GM18526 (cell line): ENCODE results near the gene CLEC18A.
"Not testable (repeated sequence)": the region's sequence is repeated elsewhere in the genome, so short reads cannot be mapped to it uniquely, and the experiment has no call there.

Experiments used
- POLR2A ChIP-seq: IDR thresholded peaks from 3 replicates; pipeline ENCODE4 v1.6.1; 2011; ENCODE audit not compliant: insufficient read length; ENCODE audit errors: extremely low read depth

The CLEC18A gene

DNA sequence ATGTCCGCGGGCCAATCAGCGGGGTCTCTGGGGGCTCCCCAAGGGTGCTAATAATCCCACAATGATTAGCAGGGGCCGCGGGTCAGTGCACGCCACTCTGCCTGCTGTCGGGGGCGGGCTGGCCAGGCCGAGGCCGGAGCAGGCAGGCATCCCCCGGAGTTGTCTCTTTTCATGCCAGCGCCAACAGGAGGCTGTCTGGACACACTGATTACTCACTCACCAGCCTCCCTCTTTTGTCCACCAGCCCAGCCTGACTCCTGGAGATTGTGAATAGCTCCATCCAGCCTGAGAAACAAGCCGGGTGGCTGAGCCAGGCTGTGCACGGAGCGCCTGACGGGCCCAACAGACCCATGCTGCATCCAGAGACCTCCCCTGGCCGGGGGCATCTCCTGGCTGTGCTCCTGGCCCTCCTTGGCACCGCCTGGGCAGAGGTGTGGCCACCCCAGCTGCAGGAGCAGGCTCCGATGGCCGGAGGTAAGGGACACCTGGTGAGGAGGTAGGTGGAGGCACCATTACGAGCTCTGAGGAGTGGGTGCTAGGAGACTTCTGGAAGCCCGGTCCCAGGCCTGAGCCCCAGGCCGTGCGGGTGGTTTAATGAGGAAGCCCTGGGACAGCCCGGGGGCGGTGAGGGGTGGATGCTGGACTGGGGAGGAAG lies at the start of gene CLEC18A:
CLEC18A (plus strand) TSS at position 318 of the 655 bp plus-strand sequence; CDS start at position 351, 33 bp downstream.
- TF ChIP-seq POLR2A, result not testable (repeated sequence)

DNA sequence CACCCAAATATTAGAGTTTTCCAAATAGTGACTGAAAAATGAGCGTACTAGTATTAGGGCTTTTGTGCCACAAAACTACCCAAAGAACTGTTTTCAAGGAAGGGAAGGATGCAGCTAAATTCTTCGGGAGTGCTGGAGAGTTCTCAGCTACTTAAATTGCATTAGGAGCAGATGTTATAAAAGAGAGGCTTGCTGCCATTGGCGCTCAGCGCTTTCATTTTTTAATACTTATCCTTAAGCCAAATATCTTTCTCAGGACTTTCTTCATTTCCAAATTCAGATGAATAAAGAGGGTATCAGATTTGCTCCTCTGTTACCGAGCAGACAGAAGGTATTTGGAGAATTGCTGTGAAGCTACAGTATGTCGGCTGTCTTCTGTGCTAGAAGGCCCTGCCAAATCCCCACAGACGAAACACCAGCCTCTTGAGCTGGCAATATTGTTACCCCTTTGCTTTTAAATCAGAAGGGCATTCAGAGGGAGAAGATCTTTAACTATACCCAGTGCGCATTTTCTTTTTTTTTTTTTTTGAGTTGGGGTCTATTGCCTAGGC lies 47.2 kb upstream of the CLEC18A start:
- no peak for TF ChIP-seq POLR2A

DNA sequence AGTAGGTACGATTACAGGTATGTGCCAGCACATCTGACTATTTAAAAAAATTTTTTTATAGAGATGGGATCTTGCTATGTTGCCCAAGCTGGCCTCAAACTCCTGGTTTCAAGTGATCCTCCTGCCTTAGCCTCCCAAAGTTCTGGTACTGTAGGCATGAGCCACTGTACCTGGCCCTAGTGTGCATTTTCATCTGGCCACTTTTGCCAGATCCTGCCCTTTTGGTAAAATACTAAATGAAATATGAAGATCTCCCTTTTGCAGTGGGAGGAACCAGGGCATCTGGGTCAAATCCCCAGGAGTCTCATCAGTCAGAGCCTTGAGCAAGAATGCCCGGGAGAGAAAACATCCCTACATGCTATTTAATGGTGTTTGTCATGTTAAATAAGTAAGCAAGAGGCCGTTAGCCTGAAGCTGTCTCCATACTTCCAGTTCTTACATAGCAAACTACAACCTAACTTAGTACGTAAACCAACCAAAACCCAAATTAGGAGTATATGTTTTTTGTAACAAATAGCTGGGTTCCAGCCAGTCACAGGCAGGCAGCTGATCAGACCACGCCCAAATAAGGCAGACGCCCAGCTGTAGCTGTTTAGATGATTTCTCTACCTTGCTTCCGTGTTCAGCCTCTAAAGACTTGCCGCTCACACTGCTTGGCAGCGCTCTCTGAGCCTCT lies 46.5 kb upstream of the CLEC18A start:
- TF ChIP-seq POLR2A, result no peak

- no peak for TF ChIP-seq POLR2A
These were observed 46.0 kb upstream of the CLEC18A start for GRCh38 chr16:69905171-69905555.

DNA sequence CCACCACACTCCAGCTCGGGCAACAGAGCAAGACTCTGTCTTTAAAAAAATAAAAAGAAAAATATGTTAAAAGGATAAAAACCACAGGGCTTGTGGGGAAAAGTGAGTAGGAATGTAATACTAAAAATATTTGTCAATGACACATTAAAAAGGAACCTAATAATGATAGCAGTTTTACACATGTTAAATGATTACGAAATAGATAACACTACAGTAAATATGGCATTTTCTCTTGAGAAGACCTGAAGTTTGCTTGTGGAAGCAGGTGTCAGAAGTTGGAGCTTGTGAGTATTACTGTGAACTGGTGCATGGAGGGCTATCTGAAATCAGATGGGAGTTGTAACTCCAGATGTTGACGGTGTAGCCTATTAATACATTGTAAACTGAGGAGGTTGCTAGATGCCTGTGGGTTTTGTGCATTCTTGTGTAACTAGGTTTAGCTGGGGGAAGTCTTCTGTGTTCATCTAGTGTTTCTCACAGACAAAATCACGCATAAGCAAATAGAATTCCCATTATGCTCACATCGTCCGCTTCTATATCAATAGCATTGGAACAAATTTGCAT lies 44.2 kb upstream of the CLEC18A start:
- TF ChIP-seq POLR2A, result no peak

DNA sequence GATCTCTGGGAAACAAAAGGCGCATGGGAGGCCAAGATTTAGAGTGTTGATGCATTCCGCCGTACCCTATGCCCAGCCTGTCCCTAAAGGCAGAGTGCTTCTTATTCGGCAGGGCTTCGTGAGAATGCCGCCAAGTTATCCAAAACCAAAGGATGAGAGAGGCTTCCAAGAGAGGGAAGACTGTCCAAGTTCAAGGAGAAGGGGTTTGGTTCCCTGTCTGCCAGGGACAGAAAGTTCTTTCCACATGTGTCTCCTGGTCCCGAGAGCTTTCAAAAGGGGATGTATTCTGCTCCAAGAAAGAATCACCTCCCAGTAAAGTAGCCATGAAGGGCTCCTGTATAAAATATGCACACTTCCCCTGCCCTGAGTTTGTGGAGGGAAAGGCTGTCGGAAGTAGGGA lies 42.1 kb upstream of the CLEC18A start:
- no peak for TF ChIP-seq POLR2A

DNA sequence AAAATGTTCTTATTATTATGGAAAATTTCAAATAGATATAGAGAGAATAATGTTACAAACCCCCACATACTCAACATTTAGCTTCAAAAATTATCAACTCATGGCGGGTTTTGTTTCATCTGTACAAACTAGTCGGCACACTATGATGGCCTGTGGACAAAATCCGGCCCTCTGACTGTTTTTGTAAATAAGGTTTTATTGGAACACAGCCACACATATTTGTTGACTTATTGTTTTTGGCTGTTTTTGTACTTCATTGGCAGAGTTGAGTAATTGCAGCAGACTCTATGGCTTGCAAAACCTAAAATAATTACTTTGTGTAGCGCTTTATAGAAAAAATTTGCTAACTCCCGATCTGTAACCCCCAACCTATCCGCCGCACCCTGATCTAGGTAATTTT lies 41.4 kb upstream of the CLEC18A start:
- TF ChIP-seq POLR2A, result no peak

GRCh38 chr16:69910964-69911363 lies 40.2 kb upstream of the CLEC18A start:
- no peak for TF ChIP-seq POLR2A

- TF ChIP-seq POLR2A, result no peak
These were observed 34.7 kb upstream of the CLEC18A start for GRCh38 chr16:69916462-69916861.

- TF ChIP-seq POLR2A, result no peak
These were observed 33.8 kb upstream of the CLEC18A start for GRCh38 chr16:69917311-69917710.

GRCh38 chr16:69917739-69918138 lies 33.4 kb upstream of the CLEC18A start:
- TF ChIP-seq POLR2A, result no peak

DNA sequence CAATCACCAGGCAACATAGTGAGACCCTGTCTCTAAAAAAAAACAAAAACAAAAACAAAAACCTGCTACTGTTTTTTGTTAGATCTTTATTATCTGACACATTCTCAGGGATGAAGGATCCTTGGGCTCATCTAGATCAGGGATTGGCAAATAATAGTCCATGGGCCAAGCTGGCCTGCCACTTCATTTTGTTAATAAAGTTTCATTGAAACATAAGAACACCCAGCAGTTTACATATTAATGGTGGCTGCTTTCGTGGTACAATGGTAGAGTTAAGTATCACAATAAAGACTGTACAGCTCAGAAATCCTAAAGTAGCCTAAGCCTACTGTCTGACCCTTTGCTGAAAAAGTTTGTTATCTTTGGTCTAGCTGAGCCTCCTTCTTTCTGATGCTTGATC lies 32.9 kb upstream of the CLEC18A start:
- TF ChIP-seq POLR2A, result no peak

GRCh38 chr16:69921127-69921526 lies 30.0 kb upstream of the CLEC18A start:
- no peak for TF ChIP-seq POLR2A

- no peak for TF ChIP-seq POLR2A
These were observed 28.9 kb upstream of the CLEC18A start for GRCh38 chr16:69922200-69922599.

GRCh38 chr16:69924041-69924775 lies 26.9 kb upstream of the CLEC18A start:
- TF ChIP-seq POLR2A, result no peak

- no peak for TF ChIP-seq POLR2A
These were observed 26.4 kb upstream of the CLEC18A start for GRCh38 chr16:69924777-69925191.

DNA sequence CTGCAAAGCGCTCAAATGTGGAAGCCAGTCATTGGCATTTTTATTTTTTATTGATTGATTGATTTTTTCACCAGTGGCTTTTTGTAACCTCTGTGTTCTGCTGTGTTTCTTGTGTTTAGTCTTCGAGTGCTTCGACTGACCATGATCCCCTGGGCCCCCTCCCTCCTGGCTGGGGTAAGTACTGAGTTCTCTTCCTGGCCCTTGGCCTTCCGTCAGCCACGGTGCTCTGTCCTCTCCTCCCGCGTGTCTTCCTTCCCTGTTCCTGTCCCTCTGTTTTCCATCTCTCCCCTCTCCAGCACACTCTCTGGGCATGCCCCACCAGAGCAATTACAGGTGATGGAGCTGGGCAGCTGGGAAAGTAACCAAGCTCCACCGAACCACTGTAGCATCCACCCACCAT lies 25.8 kb upstream of the CLEC18A start:
- TF ChIP-seq POLR2A, result no peak
